ENCODE measurements around the gene KAZN. TPM values are rescaled to one million over a fixed set of nuclear protein-coding genes. Genes with fewer than 3 reads are reported as not detected.

Gene KAZN
- total RNA-seq, 1 donor from 2014 or later = 5.7 TPM

DNA sequence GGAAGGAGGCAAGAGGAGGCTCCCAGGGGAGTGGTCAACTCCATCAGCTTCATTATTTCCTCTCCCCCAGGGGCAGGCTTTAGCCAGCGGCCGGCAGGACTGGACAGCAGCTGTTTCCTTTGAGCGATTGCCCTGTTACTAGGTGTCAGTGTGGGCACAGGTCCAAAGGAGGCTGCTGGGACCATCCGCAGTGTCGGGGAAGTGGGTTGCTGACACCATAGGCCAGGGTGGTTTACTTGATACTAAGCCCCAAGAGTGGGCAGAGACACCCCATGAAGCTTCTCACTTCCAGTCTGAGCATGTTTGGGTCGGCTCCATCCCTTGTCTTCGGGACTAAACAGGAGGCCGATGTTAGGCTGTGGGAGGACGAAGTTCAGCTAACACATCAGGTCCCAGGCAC, 63.6 kb downstream of the KAZN start:
- TF ChIP-seq, protein P1, sequence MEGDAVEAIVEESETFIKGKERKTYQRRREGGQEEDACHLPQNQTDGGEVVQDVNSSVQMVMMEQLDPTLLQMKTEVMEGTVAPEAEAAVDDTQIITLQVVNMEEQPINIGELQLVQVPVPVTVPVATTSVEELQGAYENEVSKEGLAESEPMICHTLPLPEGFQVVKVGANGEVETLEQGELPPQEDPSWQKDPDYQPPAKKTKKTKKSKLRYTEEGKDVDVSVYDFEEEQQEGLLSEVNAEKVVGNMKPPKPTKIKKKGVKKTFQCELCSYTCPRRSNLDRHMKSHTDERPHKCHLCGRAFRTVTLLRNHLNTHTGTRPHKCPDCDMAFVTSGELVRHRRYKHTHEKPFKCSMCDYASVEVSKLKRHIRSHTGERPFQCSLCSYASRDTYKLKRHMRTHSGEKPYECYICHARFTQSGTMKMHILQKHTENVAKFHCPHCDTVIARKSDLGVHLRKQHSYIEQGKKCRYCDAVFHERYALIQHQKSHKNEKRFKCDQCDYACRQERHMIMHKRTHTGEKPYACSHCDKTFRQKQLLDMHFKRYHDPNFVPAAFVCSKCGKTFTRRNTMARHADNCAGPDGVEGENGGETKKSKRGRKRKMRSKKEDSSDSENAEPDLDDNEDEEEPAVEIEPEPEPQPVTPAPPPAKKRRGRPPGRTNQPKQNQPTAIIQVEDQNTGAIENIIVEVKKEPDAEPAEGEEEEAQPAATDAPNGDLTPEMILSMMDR (conservative IDR thresholded peaks at IDR 0.05; ENCODE audit: low read depth, low read length) = no peak
- no peak overlapping the region for H3K4me3 ChIP-seq (ENCODE audit: low read depth, low read length)
- no peak for DNase-seq (ENCODE audit: low read depth)

DNA sequence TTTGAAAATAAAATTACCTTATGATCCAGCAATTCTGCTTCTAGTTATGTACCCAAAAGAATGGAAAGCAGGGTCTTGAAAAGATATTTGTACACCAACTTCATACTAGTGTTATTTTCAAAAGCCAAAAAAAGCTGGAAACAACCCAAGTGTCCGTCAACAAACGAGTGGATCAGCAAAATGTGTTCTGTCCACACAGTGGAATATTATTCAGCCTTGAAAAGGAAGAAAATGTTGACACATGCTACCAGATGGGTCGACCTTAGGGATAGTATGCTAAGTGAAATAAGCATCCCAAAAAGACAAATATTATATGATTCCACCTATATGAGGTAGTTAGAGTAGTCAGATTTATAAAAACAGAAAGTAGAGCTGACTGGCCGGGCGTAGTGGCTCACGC, 65.3 kb downstream of the KAZN start:
- no peak for DNase-seq (ENCODE audit: low read depth)
- TF ChIP-seq, protein P1 (conservative IDR thresholded peaks at IDR 0.05; ENCODE audit: low read depth, low read length) = no peak
- H3K4me3 ChIP-seq (ENCODE audit: low read depth, low read length) = no peak overlapping the region

DNA sequence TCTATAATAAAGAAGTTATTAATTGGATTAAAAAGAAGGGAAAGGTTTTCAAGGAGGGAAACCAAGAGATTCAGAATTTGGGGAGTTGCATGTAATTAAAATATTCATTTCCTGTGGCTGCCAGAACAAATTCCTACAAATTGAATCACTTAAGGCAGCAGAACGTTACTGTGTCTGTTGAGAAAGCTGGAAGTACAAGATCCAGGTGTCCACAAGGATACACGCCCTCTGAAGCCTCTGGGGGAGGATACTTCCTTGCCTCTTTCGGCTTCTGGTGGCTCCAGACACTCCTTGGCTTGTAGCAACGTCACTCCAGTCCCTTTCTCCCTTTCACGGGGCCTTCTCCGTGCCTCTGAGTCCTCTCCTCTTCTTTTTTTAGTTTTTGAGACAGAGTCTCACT, 67.9 kb downstream of the KAZN start:
- no peak for DNase-seq (ENCODE audit: low read depth)
- TF ChIP-seq, protein P1 (conservative IDR thresholded peaks at IDR 0.05; ENCODE audit: low read depth, low read length) = no peak
- no peak overlapping the region for H3K4me3 ChIP-seq (ENCODE audit: low read depth, low read length)

DNA sequence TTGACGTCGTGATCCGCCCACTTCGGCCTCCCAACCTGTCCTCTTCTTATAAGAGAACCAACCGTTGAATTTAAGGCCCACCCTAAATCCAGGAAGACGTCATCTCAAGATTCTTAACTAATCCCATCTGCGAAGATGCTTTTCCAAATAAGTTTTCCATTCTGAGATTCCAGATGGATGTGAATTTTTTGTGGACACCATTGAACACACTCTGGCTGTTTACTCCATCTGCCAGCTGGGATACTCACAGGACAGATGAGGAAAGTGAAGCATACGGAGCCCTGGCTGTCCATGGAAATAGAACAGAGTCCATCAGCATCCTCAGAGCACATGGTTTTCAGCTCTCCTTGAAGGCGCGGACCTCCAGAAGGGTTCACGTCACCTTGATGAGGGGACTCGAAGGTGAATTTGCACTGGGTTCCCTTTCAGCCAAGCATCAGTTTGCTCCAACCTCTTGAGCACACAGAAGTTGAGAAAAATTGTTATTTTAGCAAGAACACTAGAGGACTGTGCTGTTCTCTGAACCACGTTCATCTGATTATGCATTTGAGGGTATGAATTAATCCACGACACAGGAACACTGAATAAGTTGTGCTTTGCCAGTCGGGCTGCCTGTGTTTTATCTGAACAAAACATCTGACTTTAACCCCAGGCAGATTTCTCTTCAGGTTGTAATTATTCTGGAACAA, 68.6 kb downstream of the KAZN start:
- TF ChIP-seq, protein P1 (conservative IDR thresholded peaks at IDR 0.05; ENCODE audit: low read depth, low read length) = no peak
- no peak for DNase-seq (ENCODE audit: low read depth)
- H3K4me3 ChIP-seq (ENCODE audit: low read depth, low read length) = no peak overlapping the region

DNA sequence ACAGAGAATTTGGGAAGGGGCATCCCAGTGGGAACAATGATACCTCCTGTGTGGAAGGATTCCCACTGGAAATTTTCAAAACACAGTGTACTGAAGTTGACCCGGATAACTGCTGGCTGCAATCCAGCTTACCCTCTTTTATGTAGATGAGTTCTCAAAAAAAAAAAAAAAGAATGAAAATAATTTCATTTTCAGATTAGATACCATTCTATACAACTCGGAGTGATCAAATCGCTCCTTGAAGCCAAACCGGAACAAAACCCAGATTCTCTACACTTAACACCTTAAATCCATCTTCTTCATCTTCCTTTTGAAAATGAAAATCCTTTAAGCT, 69.1 kb downstream of the KAZN start:
- TF ChIP-seq, protein P1 (conservative IDR thresholded peaks at IDR 0.05; ENCODE audit: low read depth, low read length) = no peak
- no peak overlapping the region for H3K4me3 ChIP-seq (ENCODE audit: low read depth, low read length)
- DNase-seq (ENCODE audit: low read depth) = no peak

DNA sequence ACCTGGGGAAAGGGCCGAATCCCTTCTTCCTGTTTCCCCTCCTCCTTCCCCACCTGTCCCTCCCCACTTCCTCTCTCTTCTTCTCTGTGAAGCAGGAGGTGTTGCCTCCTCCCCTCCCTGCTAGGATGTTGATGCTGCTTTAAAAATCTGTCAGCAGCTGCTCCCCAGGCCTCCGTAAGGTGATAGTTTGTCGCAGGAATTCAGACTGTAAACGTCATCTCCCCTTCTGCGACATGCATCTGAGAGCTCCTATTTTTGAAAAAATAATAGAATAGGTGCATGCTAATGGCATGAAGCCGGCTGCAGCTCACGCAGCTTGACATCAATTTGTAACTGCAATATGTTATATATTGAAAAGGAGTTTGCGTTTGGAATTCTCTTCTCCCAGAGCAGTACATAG, 70.1 kb downstream of the KAZN start:
- no peak for DNase-seq (ENCODE audit: low read depth)
- no peak overlapping the region for H3K4me3 ChIP-seq (ENCODE audit: low read depth, low read length)
- TF ChIP-seq, protein P1 (conservative IDR thresholded peaks at IDR 0.05; ENCODE audit: low read depth, low read length) = no peak

DNA sequence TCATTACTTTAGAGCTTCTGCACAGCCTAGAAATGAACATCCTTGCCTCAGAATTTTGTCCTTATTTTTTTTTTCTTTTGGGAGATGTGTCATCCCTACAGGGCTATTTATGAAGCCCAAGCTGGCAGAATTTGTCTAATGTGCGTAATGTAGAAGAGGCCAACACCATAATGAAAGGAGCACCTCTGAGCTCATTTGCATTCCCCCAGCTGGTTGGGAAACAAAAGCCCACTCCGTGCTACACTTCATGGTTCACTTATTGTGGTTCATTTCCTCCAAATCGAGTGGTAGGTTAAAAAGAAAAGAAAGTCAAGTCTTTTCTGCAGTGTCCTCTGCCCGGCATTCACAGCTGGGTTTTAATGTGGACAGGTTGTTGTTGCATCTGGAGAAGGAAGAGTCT, 73.5 kb downstream of the KAZN start:
- DNase-seq (ENCODE audit: low read depth) = peak; percentile 13
- TF ChIP-seq, protein P1 (conservative IDR thresholded peaks at IDR 0.05; ENCODE audit: low read depth, low read length) = no peak

More for the DNA sequence above, 73.5 kb downstream of the KAZN start:
- no peak overlapping the region for H3K4me3 ChIP-seq (ENCODE audit: low read depth, low read length)

Measured in epithelial cell of proximal tubule (primary cell).